ENCODE measurements around the gene CHMP4B.

DNA sequence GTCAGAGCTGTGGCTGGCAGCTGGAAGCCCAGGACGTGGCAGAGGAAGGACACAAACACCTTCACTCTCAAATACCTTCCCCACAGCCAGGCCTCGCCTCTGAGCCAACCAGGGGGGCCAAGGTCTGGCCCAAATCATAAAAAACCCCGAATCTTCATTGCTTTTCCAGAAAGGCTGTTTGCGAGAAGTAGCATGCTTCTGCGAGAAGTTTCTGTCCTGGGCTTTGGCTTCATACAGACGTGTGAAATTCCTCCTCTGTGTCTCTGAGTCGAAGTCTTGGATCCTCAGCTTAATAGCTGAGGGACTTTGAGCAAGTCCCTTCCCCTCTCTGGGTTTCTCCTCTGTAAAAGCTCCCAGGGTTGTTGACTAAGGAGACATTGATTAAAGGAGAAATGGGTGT, 63.0 kb downstream of the CHMP4B start:
- TF ChIP-seq EZH2 (IDR thresholded peaks at IDR 0.05; ENCODE audit: insufficient read depth, poor library complexity, severe bottlenecking) = no peak
- TF ChIP-seq EZH2phosphoT487 (IDR thresholded peaks at IDR 0.05; ENCODE audit: insufficient read depth, low read depth) = no peak
